Chondrocyte (in vitro differentiated cells): ENCODE results near the gene FANCE. TPM values are rescaled to one million over a fixed set of nuclear protein-coding genes. Genes with fewer than 3 reads are reported as not detected.

Experiments used
- DNase-seq: peaks from one replicate; pipeline ENCODE4 v3.0.0; 2021; ENCODE audit warnings: mixed read lengths, low spot score
- H3K27ac Mint-ChIP-seq: one replicate; pipeline ENCODE4 v1.8.0; 2021; ENCODE audit warnings: mild to moderate bottlenecking, moderate library complexity, mixed read lengths; ENCODE audit not compliant: unreplicated experiment
- H3K27me3 Mint-ChIP-seq: 2 replicates; pipeline ENCODE4 v1.8.0; 2021; ENCODE audit warnings: low read depth, mixed read lengths
- H3K36me3 Mint-ChIP-seq: 2 replicates; pipeline ENCODE4 v1.8.0; 2021; ENCODE audit warnings: low read depth, mixed read lengths
- H3K4me1 Mint-ChIP-seq: 2 replicates; pipeline ENCODE4 v1.8.0; 2021; ENCODE audit warnings: low read depth, mild to moderate bottlenecking, mixed read lengths
- H3K4me3 Mint-ChIP-seq: one replicate; pipeline ENCODE4 v1.8.0; 2021; ENCODE audit warnings: mild to moderate bottlenecking, moderate library complexity, mixed read lengths; ENCODE audit not compliant: unreplicated experiment
- H3K9me3 Mint-ChIP-seq: 2 replicates; pipeline ENCODE4 v1.8.0; 2021; ENCODE audit warnings: low read depth, mixed read lengths
- CTCF ChIP-seq: fragments of 200-600 bp; sonication (generic); IDR thresholded peaks from 2 replicates; pipeline ENCODE4 v1.5.0; 2021; ENCODE audit warnings: antibody characterized with exemption, mild to moderate bottlenecking, moderate library complexity
- total RNA-seq: library from RNA; stranded (reverse); gene quantifications from 3 replicates; pipeline ENCODE4 v1.2.1, GENCODE V29; 2021

The FANCE gene
- total RNA-seq, 1 donor from 2014 or later, result 6.8 TPM

DNA sequence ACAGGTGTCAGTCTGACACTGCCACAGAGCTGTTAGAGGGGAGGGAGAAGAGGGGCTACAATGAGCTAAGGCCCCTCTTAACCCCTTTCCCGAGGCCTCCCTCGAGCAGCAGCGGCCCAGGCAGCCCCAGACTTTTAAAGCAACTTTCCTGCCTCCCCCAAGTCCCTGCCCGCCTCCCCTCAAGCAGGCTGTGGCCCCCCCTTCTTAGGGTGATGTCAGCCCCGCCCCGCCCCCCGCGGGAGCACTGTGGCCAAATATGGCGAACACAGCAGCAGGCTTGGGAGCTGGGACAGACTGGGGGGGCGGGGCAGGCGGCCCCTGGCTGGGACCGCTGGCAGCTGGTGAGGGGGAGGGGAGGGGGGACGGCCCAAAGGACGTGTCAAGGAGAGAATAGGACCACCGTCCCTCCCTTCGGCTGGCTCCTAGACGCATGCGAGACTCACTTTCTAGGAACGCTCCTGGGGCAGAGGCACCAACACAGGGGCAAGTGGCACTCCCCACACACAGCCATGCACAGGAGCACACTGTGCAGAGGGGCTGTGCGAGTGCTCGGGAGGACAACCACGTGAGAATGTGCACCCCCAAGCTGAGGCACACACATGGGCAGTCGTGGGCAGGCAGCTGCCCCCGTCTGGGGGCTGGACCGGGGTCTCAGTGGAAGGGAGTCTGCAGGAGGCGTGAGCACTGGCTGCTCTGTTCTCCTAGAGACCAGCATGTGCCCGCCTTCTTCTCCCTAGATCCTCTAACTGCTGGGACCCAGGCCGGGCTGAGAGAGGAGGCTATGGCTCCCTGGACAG, 38.1 kb downstream of the FANCE start:
- peak overlapping the region; percentile 52 for H3K4me3 Mint-ChIP-seq
- peaks cover 80% of the 10 kb centered on the region for H3K4me1 Mint-ChIP-seq
- H3K36me3 Mint-ChIP-seq, result no peaks in the 10 kb centered on the region
- H3K27ac Mint-ChIP-seq, result peak overlapping the region; percentile 91
- no peak for DNase-seq
- no peaks in the 10 kb centered on the region for H3K27me3 Mint-ChIP-seq
- TF ChIP-seq CTCF, result no peak
- no peaks in the 10 kb centered on the region for H3K9me3 Mint-ChIP-seq

DNA sequence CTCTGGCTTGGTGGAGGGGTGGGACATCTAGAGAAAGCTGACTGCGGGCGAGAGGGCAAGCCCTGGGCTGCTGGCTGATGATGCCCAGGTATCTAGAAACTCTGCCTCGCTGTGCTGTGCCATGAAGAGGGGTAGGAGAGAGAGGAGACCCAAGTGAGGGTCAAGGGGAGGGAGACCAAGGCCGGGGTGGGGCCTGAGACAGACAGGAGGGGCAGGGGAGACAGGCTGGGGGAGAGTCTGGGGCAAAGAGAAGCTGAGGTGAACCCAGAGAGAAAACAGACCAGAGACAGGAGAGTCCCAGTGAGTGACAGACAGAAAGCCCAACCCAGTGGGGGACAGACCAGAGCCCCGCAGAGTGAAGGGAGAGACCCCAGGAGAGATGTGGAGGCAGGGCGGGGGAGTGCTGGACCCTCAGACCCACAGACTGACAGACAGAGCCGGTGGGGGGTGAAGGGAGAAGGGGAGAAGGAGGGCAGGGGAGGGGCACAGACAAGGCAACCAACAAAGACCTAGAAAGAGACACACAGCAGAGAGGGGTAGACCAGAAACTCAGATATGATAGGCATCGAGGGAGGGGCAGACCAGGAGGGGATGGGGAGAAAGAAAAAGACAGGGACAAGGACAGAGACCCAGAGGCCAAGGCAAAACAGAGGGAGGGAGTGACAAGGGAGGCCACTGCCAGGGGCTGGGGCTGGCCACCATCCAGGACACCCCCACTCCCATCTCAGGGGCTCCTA, 38.9 kb downstream of the FANCE start:
- Mint-ChIP-seq H3K36me3 (no peaks in the 10 kb centered on the region), H3K4me1 (peaks cover 80% of the 10 kb centered on the region), H3K4me3 (peak overlapping the region; percentile 52), H3K27me3 (no peaks in the 10 kb centered on the region), H3K9me3 (no peaks in the 10 kb centered on the region), H3K27ac (peak overlapping the region; percentile 91)
- DNase-seq, result no peak
- no peak for TF ChIP-seq CTCF

- H3K9me3 Mint-ChIP-seq, result no peaks in the 10 kb centered on the region
- DNase-seq, result no peak
- no peaks in the 10 kb centered on the region for H3K27me3 Mint-ChIP-seq
- no peaks in the 10 kb centered on the region for H3K36me3 Mint-ChIP-seq
- H3K27ac Mint-ChIP-seq, result peak overlapping the region; percentile 91
- H3K4me3 Mint-ChIP-seq, result peak overlapping the region; percentile 52
- no peak for TF ChIP-seq CTCF
- peaks cover 78% of the 10 kb centered on the region for H3K4me1 Mint-ChIP-seq
Observed at GRCh38 chr6:35491558-35492257, 39.6 kb downstream of the FANCE start.

- H3K9me3 Mint-ChIP-seq, result no peaks in the 10 kb centered on the region
- no peaks in the 10 kb centered on the region for H3K27me3 Mint-ChIP-seq
- peak overlapping the region; percentile 41 for H3K4me3 Mint-ChIP-seq
- H3K4me1 Mint-ChIP-seq, result peaks cover 75% of the 10 kb centered on the region
- DNase-seq, result peak; percentile 58
- H3K36me3 Mint-ChIP-seq, result no peaks in the 10 kb centered on the region
- no peak for TF ChIP-seq CTCF
- H3K27ac Mint-ChIP-seq, result peak overlapping the region; percentile 91
Observed at GRCh38 chr6:35492258-35492973, 40.3 kb downstream of the FANCE start.

GRCh38 chr6:35492974-35493284, 40.8 kb downstream of the FANCE start:
- no peaks in the 10 kb centered on the region for H3K36me3 Mint-ChIP-seq
- H3K4me3 Mint-ChIP-seq, result no peak overlapping the region
- H3K27ac Mint-ChIP-seq, result peak overlapping the region; percentile 86
- H3K9me3 Mint-ChIP-seq, result no peaks in the 10 kb centered on the region
- no peaks in the 10 kb centered on the region for H3K27me3 Mint-ChIP-seq
- peaks cover 71% of the 10 kb centered on the region for H3K4me1 Mint-ChIP-seq
- no peak for TF ChIP-seq CTCF
- DNase-seq, result no peak
